Esophagus (tissue), 2 donors: ENCODE data around the gene CDK11B. TPM values are rescaled to one million over a fixed set of nuclear protein-coding genes. Genes with fewer than 3 reads are reported as not detected.

Experiments used
- H3K27ac ChIP-seq, 2 donors: one replicate each; pipeline ENCODE4 v1.5.1; 2013; ENCODE audit warnings: low read depth in 2 of 2, mild to moderate bottlenecking in 2 of 2, inconsistent platforms in 1 of 2, low read length in 1 of 2, moderate library complexity in 1 of 2
- H3K27me3 ChIP-seq, 2 donors: one replicate each; pipeline ENCODE4 v1.6.1; 2013; ENCODE audit warnings: low read length in 2 of 2, control low read depth in 1 of 2, mild to moderate bottlenecking in 1 of 2; ENCODE audit not compliant: insufficient read depth in 2 of 2, control insufficient read depth in 1 of 2
- H3K36me3 ChIP-seq, 2 donors: one replicate each; pipeline ENCODE4 v1.6.1; 2013; ENCODE audit warnings: low read length in 1 of 2; ENCODE audit not compliant: control insufficient read depth in 2 of 2, insufficient read depth in 2 of 2
- H3K4me1 ChIP-seq, 2 donors: one replicate each; pipeline ENCODE4 v1.6.1; 2013; ENCODE audit warnings: low read length in 1 of 2; ENCODE audit not compliant: control insufficient read depth in 2 of 2, insufficient read depth in 2 of 2
- H3K4me3 ChIP-seq, 2 donors: one replicate each; pipeline ENCODE4 v1.5.1; 2013; ENCODE audit warnings: low read length in 2 of 2, mild to moderate bottlenecking in 2 of 2, low read depth in 1 of 2, moderate library complexity in 1 of 2
- H3K9me3 ChIP-seq, 2 donors: one replicate each; pipeline ENCODE4 v1.6.1; 2013; ENCODE audit warnings: mild to moderate bottlenecking in 2 of 2, low read depth in 1 of 2, low read length in 1 of 2, moderate library complexity in 1 of 2; ENCODE audit not compliant: control insufficient read depth in 2 of 2, insufficient read depth in 1 of 2
- WGBS, 2 donors: extraction: QIAGEN DNeasy Blood & Tissue Kit; methylation state at CpG; one replicate each; pipeline ENCODE4 v1.1.7; 2013; 5-methylcytosine and 5-hydroxymethylcytosine counted together
- polyA plus RNA-seq, 2 donors: library from polyadenylated mRNA; stranded (reverse); fragments of 200-250 nt; gene quantifications; one replicate each; pipeline ENCODE4 v1.2.3, GENCODE V29; 2013
- donor health status: healthy with polysubstance abuse.
- donor health status: Bipolar disorder and iron deficiency.

The CDK11B gene
- polyA plus RNA-seq, 2 donors, result 20.6 to 21.0 TPM

DNA sequence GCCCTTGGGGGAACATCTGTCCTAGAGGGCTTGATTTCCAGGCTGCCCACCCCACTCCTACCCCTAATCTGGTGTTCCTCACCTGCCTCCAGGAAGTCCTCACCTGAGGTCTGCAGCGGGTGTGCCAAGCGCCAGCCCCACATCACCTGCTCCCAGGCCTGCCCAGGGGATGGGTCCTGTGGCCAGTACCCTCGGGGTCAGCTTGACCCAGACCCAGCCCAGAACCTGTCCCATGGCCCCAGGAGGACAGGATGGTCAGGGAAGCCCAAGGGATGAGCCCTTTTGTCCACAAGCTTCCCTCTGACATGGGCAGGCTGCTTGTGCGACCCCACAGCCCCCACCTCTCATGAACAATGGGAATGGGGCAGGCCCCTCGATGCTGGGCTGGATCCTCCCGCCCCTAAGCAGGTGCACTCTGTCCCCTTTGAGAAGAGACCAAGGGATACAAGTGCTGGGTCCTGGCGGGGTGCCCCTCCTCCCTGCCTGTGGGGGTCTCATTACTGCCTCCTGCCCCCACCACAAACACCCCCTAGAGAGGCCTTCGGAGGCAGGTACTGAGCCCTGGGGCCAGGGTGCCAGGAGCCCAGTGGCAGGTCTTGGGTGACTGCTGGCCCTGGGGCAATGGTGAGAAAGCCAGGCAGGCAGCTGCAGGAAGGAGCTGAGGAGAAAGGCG is 40.3 kb downstream of the CDK11B start:
- no peaks in the 10 kb centered on the region for H3K27me3 ChIP-seq
- no peaks in the 10 kb centered on the region for H3K9me3 ChIP-seq
- peaks cover 0 to 3% of the 10 kb centered on the region in 2 donors for H3K36me3 ChIP-seq
- no peak overlapping the region for H3K4me3 ChIP-seq
- no peak overlapping the region for H3K27ac ChIP-seq
- peaks cover 11 to 18% of the 10 kb centered on the region in 2 donors for H3K4me1 ChIP-seq
- WGBS, 2 donors, result 86 to 92% methylated on average over 9 of the region's 9 CpGs

DNA sequence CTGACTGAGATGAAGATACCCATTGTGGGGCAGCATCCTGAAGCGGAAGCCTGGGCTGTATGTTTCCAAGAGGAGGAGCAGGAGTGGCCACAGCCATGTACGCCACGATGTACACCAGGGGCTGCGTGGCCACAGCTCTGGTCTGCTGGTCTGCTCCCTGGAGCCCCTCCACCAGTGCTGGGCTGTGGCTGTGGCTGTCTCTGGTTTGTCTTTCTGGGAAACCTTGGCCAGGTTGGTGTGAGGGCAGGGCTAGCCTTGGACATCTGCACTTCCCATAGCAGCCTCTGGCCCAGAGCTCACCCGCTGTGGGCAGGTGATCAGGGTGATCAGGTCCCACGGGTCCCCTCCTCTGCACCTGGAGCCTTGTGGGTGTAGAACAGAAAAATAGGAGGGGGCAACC is 40.9 kb downstream of the CDK11B start:
- Histone ChIP-seq H3K27me3 (no peaks in the 10 kb centered on the region), H3K4me1 (peaks cover 11 to 18% of the 10 kb centered on the region in 2 donors), H3K4me3 (no peak overlapping the region), H3K9me3 (no peaks in the 10 kb centered on the region), H3K27ac (no peak overlapping the region), H3K36me3 (no peaks in the 10 kb centered on the region)
- WGBS, 2 donors, result 94 to 95% methylated on average over 6 of the region's 6 CpGs

DNA sequence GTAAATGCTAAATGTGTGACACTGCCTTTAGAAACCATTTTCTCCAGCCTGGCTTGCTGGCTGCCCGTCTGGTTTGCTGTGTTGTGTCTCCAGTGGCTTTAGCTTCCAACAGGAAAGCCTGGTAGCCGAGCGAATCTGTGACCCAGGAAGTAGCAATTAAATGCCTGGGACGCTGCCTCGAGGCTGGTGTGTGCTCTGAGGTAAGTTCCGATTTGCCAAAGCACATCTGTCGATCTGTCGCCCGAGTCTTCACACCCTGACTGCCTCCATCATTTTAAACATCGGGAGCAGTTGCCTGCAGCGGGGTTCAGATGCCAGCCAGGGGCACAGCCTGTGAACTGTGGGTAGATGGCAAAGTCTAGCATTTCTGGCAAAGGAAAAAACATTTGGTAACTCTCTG is 41.3 kb downstream of the CDK11B start:
- Histone ChIP-seq H3K36me3 (no peaks in the 10 kb centered on the region), H3K27ac (no peak overlapping the region), H3K4me1 (peaks cover 11 to 18% of the 10 kb centered on the region in 2 donors), H3K27me3 (no peaks in the 10 kb centered on the region), H3K9me3 (no peaks in the 10 kb centered on the region), H3K4me3 (no peak overlapping the region)
- 90% methylated on average over 11 of the region's 11 CpGs for WGBS, 2 donors

DNA sequence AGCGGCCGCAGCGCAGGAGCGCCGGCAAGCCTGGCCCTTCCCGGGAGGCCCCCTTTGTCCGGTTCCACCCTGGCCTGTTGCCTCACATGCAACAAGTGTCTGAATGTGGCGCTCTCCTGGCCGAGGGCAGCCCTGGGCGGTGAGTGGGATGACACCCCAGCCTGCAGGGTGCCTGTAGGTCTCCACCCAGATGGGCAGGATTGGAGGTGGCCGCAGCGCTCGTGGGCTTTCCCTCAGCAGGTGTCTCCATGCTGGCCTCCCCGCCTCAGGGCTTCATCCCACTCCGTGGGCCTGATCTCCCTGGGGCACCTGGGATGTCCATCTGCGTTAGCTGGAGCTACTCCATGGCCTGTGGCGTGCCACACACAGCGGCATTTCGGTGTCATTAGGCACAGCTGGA is 42.0 kb downstream of the CDK11B start:
- no peaks in the 10 kb centered on the region for H3K27me3 ChIP-seq
- H3K4me1 ChIP-seq, result peaks cover 11 to 18% of the 10 kb centered on the region in 2 donors
- H3K27ac ChIP-seq, result no peak overlapping the region
- H3K36me3 ChIP-seq, result no peaks in the 10 kb centered on the region
- no peaks in the 10 kb centered on the region for H3K9me3 ChIP-seq
- H3K4me3 ChIP-seq, result peak overlapping the region; percentile 84 to 98
- WGBS, 2 donors, result 70 to 71% methylated on average over 19 of the region's 19 CpGs

DNA sequence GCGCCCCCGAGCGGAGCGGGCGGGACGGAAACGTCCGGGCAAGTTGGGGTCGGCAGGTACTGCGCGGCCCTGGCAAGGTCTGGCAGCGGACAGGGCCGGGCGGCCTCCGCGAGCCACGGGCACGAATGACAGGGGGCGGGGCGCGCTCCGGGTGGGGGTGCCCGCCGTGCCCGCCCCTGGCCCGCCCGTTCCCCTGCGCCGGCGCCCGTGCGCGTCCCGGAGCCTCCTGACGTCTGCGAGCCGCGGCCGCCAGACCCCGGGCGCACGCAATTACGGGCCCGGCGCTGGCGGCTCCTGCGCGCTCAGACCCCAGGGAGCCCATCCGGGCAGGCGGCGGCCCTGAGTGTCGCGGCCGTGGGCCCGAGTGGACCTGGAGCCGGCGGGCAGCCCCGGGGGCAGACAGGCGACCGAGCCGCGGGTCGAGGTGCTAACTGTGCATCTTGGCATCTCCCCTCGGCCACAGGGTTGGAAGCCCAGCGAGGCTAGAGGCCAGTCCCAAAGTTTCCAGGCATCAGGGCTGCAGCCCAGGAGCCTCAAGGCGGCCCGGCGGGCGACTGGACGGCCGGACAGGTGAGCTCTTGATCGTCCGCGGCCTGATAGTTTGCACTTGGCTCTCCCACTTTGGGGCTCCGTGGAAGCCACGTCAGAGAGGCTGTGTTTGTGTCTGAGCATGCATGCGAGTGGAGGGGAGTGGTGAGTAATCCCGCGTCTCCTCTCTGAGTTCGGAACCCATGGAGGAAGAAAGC is 42.6 kb downstream of the CDK11B start:
- peak overlapping the region; percentile 84 to 98 for H3K4me3 ChIP-seq
- H3K36me3 ChIP-seq, result no peaks in the 10 kb centered on the region
- peaks cover 11 to 18% of the 10 kb centered on the region in 2 donors for H3K4me1 ChIP-seq
- H3K9me3 ChIP-seq, result no peaks in the 10 kb centered on the region
- peak overlapping the region; percentile 99 to 100 for H3K27ac ChIP-seq
- no peaks in the 10 kb centered on the region for H3K27me3 ChIP-seq
- 4 to 6% methylated on average over 66 to 80 of the region's 80 CpGs for WGBS, 2 donors

DNA sequence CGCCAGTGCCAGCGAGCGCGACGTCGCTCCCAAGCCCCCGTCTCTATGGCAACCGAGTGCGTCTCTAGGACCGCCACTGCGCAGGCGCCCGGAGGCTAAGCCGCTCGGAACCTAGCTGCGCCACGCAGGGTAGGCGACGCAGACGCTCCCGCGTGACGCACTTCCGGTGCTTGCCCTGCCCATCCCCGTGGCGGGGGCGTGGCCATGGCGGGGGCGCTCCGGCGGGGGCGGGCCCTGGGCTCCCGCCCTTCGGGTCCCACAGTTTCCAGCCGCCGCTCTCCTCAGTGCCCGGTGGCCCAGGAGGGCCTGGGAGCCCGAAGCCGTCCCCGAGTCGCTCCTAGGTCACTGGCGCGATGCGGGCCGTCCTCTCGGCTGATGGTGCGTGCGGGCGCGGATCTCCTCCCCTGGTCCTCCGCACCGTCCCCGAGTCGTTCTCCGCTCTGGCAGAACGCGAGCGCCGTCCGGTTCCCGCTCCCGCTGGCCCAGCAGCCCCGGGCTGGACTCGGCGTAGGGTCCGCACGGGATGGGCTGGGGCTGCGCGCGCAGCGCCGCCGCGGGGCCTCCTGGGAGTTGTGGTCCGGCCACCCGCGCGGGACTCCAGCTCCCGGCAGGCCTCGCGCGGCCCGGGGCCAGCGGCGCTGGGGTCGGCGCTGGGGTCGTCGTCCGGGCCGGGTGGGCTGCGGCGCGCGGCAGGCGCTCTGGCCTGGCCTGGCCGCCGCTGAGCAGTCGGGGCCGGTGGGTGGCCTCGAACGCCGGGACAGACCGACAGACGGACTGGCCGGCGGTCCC is 43.4 kb downstream of the CDK11B start, which contains the start of gene MIB2:
Gene MIB2, plus strand, starts transcription at position 245 of the 789 bp plus-strand sequence. CDS start 7,953 bp downstream, outside the sequence.
- peak within 1 kb of the TSS; percentile 84 to 98 for H3K4me3 ChIP-seq
- peak within 1 kb of the TSS; percentile 99 to 100 for H3K27ac ChIP-seq
- H3K36me3 ChIP-seq, result no peaks in the 10 kb centered on the region
- no peaks in the 10 kb centered on the region for H3K27me3 ChIP-seq
- peaks cover 11 to 18% of the 10 kb centered on the region in 2 donors for H3K4me1 ChIP-seq
- WGBS, 2 donors, result 0 to 1% methylated on average over 95 to 107 of the region's 107 CpGs
- no peaks in the 10 kb centered on the region for H3K9me3 ChIP-seq

DNA sequence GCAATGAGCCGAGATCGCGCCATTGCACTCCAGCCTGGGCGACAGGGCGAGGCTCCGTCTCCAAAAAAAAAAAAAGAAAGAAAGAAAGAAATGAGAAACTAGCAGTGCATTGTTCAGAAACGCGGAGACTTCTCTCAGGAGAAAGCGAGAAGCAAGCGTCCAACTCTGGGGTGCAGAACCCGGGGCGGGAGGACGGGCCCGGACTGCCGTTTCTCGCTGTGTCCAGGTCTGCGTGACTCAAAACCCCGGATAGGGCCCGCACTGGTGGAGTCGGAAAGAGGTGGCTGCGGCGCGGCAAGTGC is 43.9 kb downstream of the CDK11B start:
- peak overlapping the region; percentile 68 to 99 for H3K27ac ChIP-seq
- H3K4me3 ChIP-seq, result peak overlapping the region; percentile 84 to 98
- 0% methylated on average over 23 of the region's 23 CpGs for WGBS, 2 donors
- peaks cover 11 to 18% of the 10 kb centered on the region in 2 donors for H3K4me1 ChIP-seq
- no peaks in the 10 kb centered on the region for H3K9me3 ChIP-seq
- no peaks in the 10 kb centered on the region for H3K27me3 ChIP-seq
- no peaks in the 10 kb centered on the region for H3K36me3 ChIP-seq

DNA sequence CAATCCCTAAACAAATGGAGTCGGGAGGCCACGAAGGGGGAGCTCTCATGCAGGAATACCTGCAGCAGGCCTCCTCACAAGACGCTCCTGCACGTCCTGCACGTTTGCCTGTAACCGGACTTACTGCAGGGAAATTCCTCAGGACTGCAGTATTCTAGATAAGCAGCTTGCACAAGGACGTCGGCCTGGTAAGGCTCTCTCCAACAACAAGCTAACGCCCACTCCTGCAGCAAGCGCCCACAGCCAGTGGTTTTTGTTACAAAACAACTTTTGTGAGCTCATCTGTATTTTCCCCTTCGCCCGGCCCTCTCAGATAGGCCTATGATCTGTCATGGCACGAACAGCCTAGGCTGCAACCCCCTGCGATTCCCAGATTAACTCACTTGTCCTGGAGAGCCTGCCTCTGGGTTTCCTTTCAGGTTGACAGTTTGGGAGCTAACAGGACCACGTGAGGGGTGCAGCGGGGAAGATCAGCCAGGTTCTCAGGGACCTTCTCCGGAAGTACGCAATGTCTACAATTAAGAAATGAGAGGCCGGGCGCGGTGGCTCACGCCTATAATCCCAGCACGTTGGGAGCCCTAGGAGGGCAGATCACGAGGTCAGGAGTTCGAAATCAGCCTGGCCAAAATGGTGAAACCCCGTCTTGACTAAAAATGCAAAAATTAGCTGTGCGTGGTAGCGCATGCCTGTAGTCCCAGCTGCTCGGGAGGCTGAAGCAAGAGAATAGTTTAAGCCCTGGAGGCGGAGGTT is 44.4 kb downstream of the CDK11B start:
- Histone ChIP-seq H3K27me3 (no peaks in the 10 kb centered on the region), H3K4me1 (peaks cover 11 to 18% of the 10 kb centered on the region in 2 donors), H3K27ac (peak overlapping the region; percentile 68 to 99), H3K4me3 (peak overlapping the region; percentile 84 to 98), H3K36me3 (no peaks in the 10 kb centered on the region), H3K9me3 (no peaks in the 10 kb centered on the region)
- WGBS, 2 donors, result 11 to 16% methylated on average over 30 of the region's 30 CpGs

DNA sequence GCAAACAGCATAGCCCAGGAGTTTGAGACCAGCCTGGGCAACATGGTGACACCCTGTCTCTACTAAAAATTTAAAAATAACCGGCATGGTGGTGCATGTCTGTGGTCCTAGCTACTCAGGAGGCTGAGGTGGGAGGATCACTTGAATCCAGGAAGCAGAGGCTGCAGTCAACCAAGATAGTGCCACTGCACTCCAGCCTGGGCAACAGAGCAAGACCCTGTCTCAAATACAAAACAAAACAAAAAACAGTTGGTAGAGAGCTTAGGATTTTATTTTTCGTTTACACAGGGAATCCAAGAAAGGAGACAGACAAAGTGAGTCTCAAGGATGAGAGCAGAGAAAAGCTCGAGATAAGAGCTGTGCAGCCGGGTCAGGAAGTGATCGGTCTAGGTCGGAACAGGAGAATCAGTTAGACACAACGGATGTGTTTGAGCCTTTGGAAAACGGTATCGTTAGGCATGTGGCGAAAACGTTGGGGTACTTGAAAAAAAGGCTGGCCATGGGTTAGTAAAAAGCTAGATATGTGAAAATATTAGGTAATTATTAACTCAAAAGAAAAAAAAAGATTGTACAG is 45.2 kb downstream of the CDK11B start:
- no peak overlapping the region for H3K27ac ChIP-seq
- peaks cover 11 to 18% of the 10 kb centered on the region in 2 donors for H3K4me1 ChIP-seq
- 62 to 74% methylated on average over 11 of the region's 11 CpGs for WGBS, 2 donors
- no peaks in the 10 kb centered on the region for H3K36me3 ChIP-seq
- H3K4me3 ChIP-seq, result no peak overlapping the region
- no peaks in the 10 kb centered on the region for H3K9me3 ChIP-seq
- no peaks in the 10 kb centered on the region for H3K27me3 ChIP-seq
